Fibroblast of upper back skin (primary cell): ENCODE measurements around the gene DDAH1.
"Not testable (repeated sequence)": the region's sequence is repeated elsewhere in the genome, so short reads cannot be mapped to it uniquely, and the experiment has no call there.

ENCODE experiments used
- DNase-seq: peaks from one replicate; pipeline ENCODE4 v3.0.0-alpha.2; 2013

DDAH1 gene

DNA sequence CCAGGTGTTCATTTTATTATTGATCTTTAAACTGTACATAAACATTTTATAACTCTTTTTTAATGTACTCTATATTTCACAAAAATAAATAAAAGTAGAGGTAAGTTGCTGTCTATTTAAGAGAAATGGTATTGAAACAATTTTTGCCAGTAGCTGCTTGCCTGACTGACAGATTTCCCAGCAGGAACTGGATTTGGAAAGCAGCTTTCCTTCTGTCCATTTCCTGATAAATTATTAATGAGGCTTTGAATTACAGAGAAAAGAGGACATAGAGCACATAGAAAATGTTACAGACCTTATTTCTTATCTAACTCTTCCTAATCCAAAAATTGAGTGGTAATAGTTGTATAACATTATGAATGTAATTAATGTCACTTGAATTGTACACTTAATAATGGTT, 108.8 kb downstream of the DDAH1 start:
- DNase-seq, result no peak

DNA sequence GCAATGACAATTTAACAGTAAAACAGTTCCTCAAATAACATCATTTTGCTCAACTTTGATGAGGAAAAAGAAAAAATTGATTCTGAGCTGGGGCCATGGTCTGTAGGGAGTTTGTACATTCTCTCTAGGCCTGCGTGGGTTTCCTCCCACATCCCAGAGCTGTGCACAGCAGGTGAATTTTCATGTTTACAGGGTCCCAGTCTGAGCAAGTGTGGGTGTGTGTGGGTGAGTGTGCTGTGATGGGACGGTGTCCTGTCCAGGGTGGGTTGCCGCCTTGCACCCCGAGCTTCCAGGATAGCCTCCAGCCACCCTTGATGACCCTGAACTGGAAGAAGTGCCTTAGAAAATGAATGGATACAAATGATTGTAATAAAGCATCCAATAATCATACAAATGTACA, 112.9 kb downstream of the DDAH1 start:
- no peak for DNase-seq

GRCh38 chr1:85351202-85351828, 113.6 kb downstream of the DDAH1 start:
- DNase-seq, result no peak

DNA sequence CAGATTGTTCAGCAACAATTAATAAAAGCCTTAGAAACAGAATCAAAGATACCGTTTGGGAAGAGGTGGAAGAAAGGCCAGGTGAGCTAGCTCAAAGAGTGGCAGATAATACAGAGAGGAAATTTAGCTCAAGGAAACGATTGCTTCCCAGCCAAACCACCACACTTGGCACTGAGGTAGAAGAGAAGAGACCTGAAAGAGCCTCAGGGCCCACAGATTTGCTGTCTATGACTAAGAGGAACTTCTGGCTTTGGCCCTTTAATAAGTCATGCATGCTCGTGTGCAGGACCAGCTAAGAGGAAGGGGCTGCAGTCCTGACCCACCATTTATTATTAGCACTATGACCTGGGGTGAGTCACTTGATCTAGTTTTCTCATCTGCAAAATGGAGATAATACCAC, 115.7 kb downstream of the DDAH1 start:
- no peak for DNase-seq

- no peak for DNase-seq
Measured at GRCh38 chr1:85347908-85348307, 117.1 kb downstream of the DDAH1 start.

DNA sequence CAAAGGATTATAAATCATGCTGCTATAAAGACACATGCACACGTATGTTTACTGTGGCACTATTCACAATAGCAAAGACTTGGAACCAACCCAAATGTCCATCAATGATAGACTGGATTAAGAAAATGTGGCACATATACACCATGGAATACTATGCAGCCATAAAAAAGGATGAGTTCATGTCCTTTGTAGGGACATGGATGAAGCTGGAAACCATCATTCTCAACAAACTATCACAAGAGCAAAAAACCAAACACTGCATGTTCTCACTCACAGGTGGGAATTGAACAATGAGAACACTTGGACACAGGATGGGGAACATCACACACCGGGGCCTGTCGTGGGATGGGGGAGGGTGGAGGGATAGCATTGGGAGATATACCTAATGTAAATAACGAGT, 117.7 kb downstream of the DDAH1 start:
- DNase-seq, result not testable (repeated sequence)

DNA sequence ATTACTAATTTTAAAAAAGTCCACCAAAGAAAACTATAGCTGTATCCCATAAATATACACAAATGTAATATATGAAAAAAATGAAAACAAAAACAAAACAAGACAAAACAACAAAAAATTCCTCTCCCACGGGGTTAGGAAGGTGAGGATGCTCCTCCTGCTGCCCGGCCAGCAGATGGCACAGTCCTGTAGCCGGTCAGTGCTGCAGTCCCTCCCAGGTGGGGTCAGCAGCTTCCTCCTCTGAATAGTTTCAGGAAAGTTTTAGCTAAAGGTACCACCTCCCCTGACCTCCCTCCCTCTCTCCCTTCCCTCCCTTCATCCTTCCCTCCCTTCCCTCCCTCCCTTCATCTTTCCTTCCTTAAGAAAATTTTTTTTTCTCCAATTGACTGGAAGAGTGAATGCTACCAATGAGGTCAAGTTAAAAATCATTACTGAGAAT, 120.7 kb downstream of the DDAH1 start:
- peak; percentile 40 for DNase-seq

- peak; percentile 84 for DNase-seq
Measured at GRCh38 chr1:85343612-85344255, 121.2 kb downstream of the DDAH1 start.

DNA sequence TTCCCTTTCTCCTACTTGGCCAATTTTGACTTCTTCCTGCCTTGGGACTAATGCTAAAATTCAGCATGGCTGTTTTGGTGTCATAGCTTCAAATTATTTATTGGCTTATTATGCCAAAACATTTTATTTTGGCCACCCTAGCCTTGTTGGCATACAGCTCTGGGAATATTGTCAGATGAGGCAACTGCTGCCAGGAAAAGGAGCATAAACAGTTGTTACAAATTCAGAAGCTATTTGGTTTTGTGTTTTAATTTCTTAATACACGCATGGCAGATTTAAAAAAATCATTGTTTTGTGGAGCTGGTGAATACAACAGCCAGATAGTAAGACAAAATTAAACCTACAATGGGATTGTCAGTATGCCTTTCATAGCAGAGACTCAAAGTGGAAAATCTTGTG, 121.7 kb downstream of the DDAH1 start:
- no peak for DNase-seq

DNA sequence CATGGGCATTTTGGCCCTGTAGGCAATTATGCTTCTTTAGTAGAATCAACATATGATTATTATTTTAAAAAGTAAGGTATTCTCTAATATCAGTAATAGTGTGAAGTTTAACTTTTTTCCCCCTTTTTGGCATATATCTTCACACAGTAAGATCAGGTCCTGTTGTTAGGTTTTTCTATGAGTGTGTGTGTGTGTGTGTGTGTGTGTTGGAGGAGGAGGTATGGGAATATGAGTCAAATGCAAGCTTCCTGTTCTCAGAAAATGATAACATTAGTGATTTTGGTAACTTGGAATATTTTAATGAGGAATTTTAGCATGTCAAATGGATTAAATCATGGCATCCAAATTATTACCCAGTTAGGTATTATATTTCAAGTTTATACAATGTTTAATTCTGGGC, 122.8 kb downstream of the DDAH1 start:
- DNase-seq, result peak; percentile 51

GRCh38 chr1:85340427-85340826, 124.5 kb downstream of the DDAH1 start:
- DNase-seq, result no peak

DNA sequence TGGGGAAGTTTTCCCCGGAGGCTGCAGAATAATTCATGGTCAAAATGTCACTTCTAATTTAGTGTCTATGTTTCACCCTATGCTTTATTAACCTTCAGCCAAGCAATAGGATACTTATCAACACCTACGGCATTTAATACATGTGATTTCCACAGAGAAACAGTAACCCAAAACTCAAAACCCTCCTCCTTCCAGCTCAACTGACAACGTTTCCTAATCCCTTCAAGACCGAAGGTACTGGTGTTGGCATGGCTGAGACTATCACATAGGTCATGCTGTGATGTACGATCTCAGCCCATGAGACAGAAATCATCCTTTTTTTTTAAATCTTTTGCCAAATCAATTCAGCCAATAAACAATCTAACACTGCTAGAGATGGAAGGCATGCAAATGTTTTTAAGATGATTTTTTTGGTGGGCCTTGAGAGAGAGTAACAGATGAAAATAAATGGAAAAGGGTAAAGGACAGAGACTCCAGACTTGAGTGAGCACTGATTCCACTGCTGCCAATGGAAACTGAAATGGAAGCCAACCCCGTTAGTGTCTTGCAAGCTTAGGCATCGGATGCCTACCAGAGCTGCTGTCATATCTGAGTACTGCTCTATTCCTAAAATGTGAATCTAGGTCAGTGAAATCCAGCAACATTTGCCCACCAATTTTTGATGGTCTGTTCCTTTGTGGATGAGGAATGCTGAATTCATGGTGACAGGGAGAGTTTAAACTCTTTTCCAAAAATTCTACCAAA, 125.1 kb downstream of the DDAH1 start:
- DNase-seq, result no peak

GRCh38 chr1:85339089-85339488, 125.9 kb downstream of the DDAH1 start:
- no peak for DNase-seq

DNA sequence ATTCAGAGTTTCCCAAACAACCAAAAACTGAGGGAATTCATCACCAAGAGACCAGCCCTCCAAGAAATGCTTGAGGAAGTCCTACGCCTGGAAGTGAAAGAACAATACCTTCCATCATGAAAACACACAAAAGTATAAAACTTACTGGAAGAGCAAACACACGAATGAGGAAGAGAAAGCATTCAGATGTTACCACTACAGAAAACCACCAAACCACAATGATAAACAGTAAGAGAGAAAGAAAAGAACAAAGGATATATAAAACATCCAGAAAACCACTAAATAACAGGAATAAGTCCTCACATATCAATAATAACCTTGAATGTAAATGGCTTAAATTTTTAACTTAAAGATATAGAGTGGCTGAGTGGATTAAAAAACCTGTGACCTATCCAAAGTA, 130.0 kb downstream of the DDAH1 start:
- peak; percentile 56 for DNase-seq

DNA sequence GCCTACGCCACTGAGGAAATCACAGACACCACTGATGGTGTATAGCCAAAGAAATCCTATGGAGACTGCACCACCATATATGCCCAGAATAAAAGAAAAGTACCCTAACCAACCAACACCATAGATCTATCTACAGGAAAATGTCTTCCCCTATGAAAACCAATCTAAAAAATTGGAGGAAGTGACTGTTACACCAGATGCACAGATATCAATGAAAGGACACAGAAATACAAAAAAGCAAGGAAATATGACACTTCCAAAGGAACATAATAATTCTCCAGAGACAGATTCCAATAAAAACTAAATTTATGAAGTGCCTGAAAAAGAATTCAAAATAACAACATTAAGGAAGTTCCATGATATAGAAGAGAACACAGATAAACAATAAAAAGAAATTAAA, 131.8 kb downstream of the DDAH1 start:
- no peak for DNase-seq

DNA sequence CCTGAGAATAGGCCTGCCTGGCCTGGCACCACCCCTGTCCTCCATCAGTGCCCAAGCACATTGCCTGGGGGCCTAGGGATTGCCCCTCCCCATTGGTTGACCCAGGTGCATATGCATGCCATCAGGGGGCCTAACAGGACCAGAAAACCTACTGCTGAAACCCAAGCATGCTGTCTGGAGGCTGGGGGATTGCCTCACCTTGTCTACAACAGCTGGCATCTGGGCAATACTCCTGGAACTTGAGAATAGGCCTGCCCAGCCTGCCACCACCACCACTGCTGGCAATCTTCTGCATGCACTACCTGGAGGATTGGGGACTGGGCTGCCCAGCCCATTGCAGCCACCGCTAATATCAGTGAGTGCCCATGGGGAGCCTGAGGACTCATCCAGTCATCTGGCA, 132.4 kb downstream of the DDAH1 start:
- no peak for DNase-seq

- DNase-seq, result peak; percentile 99
Measured at GRCh38 chr1:85330711-85331290, 134.2 kb downstream of the DDAH1 start.

- DNase-seq, result peak; percentile 97
Measured at GRCh38 chr1:85330214-85330631, 134.7 kb downstream of the DDAH1 start.

DNA sequence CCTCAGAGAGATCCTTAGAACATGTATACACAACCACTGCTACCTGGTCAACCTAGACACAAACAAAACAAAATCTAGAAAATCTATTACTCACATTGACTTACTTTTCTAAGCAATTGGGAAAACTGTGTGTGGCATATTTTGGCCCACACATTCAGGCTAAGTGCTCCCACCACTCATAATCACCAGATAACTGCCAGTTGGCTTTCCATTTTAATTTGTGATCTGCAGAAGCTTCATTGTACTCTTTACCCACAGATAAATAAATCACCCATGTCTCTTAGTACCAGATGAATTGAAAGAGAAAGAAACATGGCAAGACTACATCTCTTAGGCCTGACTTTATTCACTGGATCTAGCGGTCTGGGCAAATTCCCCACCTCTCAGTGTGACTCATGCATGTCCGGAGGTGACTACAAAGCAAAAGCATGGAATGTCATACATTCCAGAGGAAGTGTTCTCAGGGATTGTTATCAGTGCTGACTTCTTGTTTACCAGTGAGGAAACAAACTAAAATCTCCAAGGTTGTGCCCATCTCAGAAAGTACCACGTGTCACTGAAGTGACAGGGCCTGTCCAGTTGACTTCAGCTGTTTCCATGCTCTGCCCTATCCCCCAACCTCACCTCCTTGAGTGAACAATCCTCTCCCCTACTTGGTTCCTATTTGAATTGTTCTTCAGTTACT, 136.1 kb downstream of the DDAH1 start:
- DNase-seq, result peak; percentile 97

DNA sequence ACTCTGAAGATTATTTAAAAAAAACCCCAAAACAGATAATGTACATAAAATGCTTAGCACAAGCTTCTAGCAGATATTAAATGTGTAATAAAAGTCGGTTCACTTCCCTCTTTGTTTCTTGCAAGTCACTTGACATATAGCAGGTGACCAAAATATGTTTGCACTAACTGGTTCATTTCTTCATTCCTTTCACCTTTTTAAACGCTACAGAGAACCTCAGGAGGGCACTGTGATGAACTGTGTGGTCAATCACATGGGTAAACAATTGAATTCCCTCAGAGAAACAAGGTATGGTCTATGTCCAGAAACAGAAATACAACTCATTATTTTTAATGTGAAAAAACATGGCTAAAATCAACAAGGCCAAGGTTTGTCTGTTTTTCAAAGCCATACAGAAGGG, 137.2 kb downstream of the DDAH1 start:
- DNase-seq, result no peak

DNA sequence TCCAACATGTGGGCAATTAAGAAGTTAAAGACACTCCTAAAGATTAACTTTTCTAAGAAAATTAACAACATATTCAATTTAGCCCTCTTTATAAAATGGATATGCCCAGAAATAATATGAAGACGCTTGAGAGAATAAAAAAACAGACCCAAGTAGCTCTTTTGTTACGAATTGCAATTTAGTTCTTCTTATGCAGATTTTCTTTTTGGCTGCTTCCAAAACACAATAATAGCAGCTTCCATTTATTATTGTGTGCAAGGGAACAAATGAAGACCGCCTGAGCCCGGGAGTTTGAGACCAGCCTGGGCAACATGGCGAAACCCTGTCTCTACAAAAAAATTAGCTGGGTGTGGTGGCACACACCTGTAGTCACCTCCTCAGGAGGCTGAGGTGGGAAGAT, 138.1 kb downstream of the DDAH1 start:
- DNase-seq, result no peak

- no peak for DNase-seq
Measured at GRCh38 chr1:85326336-85326735, 138.6 kb downstream of the DDAH1 start.

GRCh38 chr1:85325920-85326319, 139.0 kb downstream of the DDAH1 start:
- DNase-seq, result no peak
